ENCODE data around the gene ARHGAP15.

Gene ARHGAP15

DNA sequence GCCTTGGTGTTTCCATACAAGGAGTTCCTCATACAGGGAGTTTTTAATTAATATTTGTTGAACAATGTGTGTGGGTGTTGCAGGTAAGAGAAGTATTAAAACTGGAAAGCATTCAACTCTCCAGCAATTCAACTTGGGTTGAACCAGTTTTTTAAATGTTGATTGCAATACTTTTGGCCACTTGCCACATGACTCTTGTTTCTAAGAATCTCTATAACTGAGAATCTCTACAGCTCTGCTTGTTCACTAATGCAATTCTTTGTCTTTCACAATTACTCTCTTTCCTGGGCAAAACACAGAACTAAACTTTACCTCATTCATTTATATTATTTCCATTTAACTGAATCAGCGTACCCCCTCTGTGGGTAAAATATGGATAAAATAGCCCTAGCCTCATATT lies 429.4 kb downstream of the ARHGAP15 start:
- TF ChIP-seq TEAD4 (IDR thresholded peaks at IDR 0.05) (no peak), CEBPB (IDR thresholded peaks at IDR 0.05) (0 out of 2 replicates have a peak, but pooled peaks have one; percentile 19), NFIC (IDR thresholded peaks at IDR 0.05) (peak; percentile 37; the same call in 1 of the 2 replicates)
- TF ChIP-seq, protein P1, sequence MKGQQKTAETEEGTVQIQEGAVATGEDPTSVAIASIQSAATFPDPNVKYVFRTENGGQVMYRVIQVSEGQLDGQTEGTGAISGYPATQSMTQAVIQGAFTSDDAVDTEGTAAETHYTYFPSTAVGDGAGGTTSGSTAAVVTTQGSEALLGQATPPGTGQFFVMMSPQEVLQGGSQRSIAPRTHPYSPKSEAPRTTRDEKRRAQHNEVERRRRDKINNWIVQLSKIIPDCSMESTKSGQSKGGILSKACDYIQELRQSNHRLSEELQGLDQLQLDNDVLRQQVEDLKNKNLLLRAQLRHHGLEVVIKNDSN (IDR thresholded peaks at IDR 0.05) = no peak

DNA sequence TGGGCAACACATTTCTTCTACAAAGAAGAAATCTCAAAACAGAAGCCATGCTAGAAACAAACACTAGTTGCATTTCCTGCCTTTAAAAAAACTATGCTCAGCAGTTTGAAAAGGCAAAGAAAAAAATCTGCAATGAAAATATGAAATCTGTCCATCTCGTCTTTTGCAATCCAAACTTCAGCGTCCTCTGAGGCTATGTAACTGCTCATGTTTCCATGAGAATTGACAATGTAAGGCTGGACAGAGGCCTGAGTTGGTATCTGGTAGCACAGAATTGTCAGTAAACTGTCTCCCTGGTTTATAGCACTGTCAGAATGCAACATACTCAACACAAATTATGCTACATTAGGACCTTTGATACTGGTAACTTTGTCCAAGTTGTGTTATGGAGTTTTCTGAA lies 429.9 kb downstream of the ARHGAP15 start:
- TF ChIP-seq TAF1 (IDR thresholded peaks at IDR 0.05; ENCODE audit: low read depth) (no peak), FOXM1 (IDR thresholded peaks at IDR 0.05; ENCODE audit: borderline replicate concordance, low read depth) (no peak), TEAD4 (IDR thresholded peaks at IDR 0.05) (no peak), CREB1 (IDR thresholded peaks at IDR 0.05; ENCODE audit: low read depth) (no peak), YY1 (IDR thresholded peaks at IDR 0.05; ENCODE audit: low read depth) (no peak), RAD21 (IDR thresholded peaks at IDR 0.05; ENCODE audit: low read depth) (no peak)
- TF ChIP-seq, protein P2, sequence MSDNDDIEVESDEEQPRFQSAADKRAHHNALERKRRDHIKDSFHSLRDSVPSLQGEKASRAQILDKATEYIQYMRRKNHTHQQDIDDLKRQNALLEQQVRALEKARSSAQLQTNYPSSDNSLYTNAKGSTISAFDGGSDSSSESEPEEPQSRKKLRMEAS (IDR thresholded peaks at IDR 0.05) = no peak

DNA sequence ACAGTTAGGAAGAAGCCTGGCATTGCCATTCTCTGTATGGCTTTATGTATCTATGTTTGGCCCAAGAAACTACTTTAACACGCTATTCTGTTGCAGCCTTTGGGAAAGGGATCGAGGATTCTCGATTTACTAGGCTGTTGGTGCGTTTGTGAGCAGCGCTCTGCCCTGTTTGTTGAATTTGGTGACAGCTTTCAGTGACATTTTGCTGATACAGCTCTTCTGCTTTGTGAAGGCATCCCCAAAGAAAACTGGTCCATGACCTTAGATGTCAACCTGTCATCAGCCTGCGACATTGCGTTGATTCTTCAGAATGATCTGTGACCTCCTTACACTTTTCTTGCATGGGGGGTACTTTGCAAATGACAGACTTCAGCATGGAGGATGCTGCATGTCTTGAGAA lies 431.5 kb downstream of the ARHGAP15 start:
- TF ChIP-seq NFIC (IDR thresholded peaks at IDR 0.05) = no peak
- TF ChIP-seq FOXM1 (IDR thresholded peaks at IDR 0.05; ENCODE audit: borderline replicate concordance, low read depth) = no peak
- no peak for TF ChIP-seq TCF12 (IDR thresholded peaks at IDR 0.05; ENCODE audit: low read depth)
- no peak for TF ChIP-seq ZBTB7A (IDR thresholded peaks at IDR 0.05; ENCODE audit: low read depth)
- no peak for TF ChIP-seq CREB1 (IDR thresholded peaks at IDR 0.05; ENCODE audit: low read depth)
- no peak for TF ChIP-seq YY1 (IDR thresholded peaks at IDR 0.05; ENCODE audit: low read depth)
- TF ChIP-seq, protein P2 (IDR thresholded peaks at IDR 0.05) = no peak
- no peak for TF ChIP-seq CEBPB (IDR thresholded peaks at IDR 0.05)
- TF ChIP-seq, protein P1 (IDR thresholded peaks at IDR 0.05) = no peak
- no peak for TF ChIP-seq TEAD4 (IDR thresholded peaks at IDR 0.05)
- TF ChIP-seq, protein P3, sequence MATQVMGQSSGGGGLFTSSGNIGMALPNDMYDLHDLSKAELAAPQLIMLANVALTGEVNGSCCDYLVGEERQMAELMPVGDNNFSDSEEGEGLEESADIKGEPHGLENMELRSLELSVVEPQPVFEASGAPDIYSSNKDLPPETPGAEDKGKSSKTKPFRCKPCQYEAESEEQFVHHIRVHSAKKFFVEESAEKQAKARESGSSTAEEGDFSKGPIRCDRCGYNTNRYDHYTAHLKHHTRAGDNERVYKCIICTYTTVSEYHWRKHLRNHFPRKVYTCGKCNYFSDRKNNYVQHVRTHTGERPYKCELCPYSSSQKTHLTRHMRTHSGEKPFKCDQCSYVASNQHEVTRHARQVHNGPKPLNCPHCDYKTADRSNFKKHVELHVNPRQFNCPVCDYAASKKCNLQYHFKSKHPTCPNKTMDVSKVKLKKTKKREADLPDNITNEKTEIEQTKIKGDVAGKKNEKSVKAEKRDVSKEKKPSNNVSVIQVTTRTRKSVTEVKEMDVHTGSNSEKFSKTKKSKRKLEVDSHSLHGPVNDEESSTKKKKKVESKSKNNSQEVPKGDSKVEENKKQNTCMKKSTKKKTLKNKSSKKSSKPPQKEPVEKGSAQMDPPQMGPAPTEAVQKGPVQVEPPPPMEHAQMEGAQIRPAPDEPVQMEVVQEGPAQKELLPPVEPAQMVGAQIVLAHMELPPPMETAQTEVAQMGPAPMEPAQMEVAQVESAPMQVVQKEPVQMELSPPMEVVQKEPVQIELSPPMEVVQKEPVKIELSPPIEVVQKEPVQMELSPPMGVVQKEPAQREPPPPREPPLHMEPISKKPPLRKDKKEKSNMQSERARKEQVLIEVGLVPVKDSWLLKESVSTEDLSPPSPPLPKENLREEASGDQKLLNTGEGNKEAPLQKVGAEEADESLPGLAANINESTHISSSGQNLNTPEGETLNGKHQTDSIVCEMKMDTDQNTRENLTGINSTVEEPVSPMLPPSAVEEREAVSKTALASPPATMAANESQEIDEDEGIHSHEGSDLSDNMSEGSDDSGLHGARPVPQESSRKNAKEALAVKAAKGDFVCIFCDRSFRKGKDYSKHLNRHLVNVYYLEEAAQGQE (IDR thresholded peaks at IDR 0.05; ENCODE audit: low read depth) = no peak
- no peak for TF ChIP-seq EGR1 (IDR thresholded peaks at IDR 0.05)
- TF ChIP-seq TAF1 (IDR thresholded peaks at IDR 0.05; ENCODE audit: low read depth) = no peak

DNA sequence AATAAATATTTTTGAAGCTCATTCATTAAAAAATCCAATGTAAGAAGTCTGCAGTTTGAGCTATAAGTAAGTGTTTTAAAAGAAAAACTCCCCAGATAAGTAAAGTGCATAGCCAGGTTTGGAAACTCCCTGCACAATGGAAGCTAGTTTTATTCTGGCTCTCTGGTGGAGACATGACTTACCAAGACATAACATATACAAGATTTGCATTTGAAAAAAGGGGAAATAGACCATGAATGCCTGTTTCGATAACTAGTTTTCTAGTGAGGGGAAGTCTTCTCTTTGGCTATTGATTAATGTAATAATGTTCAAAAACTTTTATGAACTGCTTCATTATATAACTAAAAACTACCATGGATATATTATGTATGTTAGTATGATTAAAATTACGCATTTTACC lies 435.2 kb downstream of the ARHGAP15 start:
- TF ChIP-seq, protein P1 (IDR thresholded peaks at IDR 0.05) = no peak
- TF ChIP-seq, protein P3 (IDR thresholded peaks at IDR 0.05; ENCODE audit: low read depth) = no peak
- no peak for TF ChIP-seq TCF12 (IDR thresholded peaks at IDR 0.05; ENCODE audit: low read depth)

DNA sequence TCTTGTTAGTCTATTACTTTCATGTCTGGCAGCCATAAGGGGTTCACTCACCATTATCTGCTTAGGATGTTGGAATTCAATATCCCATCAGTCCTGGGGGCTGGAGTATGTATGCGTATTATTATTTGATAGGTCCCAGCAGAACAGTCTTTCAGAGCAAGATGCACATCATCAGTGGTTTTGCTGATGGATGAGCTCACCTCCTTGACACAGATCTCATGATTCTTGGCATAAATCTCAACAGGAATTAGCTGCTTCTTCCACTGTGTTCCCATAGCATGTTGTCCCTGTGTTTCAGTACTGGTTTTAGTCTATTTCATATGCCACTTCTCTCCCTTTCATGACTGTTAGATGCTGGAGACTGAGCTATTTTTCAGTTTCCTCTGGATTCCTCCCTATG lies 442.5 kb downstream of the ARHGAP15 start:
- TF ChIP-seq, protein P3 (IDR thresholded peaks at IDR 0.05; ENCODE audit: low read depth) = no peak
- no peak for TF ChIP-seq CEBPB (IDR thresholded peaks at IDR 0.05)
- TF ChIP-seq, protein P2 (IDR thresholded peaks at IDR 0.05) = no peak
- TF ChIP-seq RAD21 (IDR thresholded peaks at IDR 0.05; ENCODE audit: low read depth) = no peak
- no peak for TF ChIP-seq TCF12 (IDR thresholded peaks at IDR 0.05; ENCODE audit: low read depth)
- no peak for TF ChIP-seq TAF1 (IDR thresholded peaks at IDR 0.05; ENCODE audit: low read depth)
- no peak for TF ChIP-seq NFIC (IDR thresholded peaks at IDR 0.05)
- TF ChIP-seq CREB1 (IDR thresholded peaks at IDR 0.05; ENCODE audit: low read depth) = no peak
- TF ChIP-seq, protein P1 (IDR thresholded peaks at IDR 0.05) = no peak
- TF ChIP-seq ZBTB7A (IDR thresholded peaks at IDR 0.05; ENCODE audit: low read depth) = no peak
- no peak for TF ChIP-seq YY1 (IDR thresholded peaks at IDR 0.05; ENCODE audit: low read depth)
- TF ChIP-seq FOXM1 (IDR thresholded peaks at IDR 0.05; ENCODE audit: borderline replicate concordance, low read depth) = no peak
- no peak for TF ChIP-seq EGR1 (IDR thresholded peaks at IDR 0.05)
- no peak for TF ChIP-seq TEAD4 (IDR thresholded peaks at IDR 0.05)
- no peak for TF ChIP-seq EP300 (IDR thresholded peaks at IDR 0.05; ENCODE audit: borderline replicate concordance)

All from Ishikawa (cell line).